Muscle layer of colon (tissue), 2 donors: ENCODE results near the gene EYS.

Experiments
- H3K27ac ChIP-seq: one replicate; pipeline ENCODE4 v1.7.0; 2013; ENCODE audit warnings: low read depth, mild to moderate bottlenecking, low read length, moderate library complexity
- H3K27me3 ChIP-seq, 2 donors: one replicate each; pipeline ENCODE4 v1.7.0; 2013; ENCODE audit warnings: low read length in 2 of 2, mild to moderate bottlenecking in 2 of 2; ENCODE audit not compliant: insufficient read depth in 2 of 2, control insufficient read depth in 1 of 2
- H3K36me3 ChIP-seq: one replicate; pipeline ENCODE4 v1.7.0; 2013; ENCODE audit warnings: mild to moderate bottlenecking, low read length; ENCODE audit not compliant: insufficient read depth
- H3K4me1 ChIP-seq: one replicate; pipeline ENCODE4 v1.7.0; 2013; ENCODE audit warnings: mild to moderate bottlenecking, low read length; ENCODE audit not compliant: insufficient read depth
- H3K4me3 ChIP-seq, 2 donors: one replicate each; pipeline ENCODE4 v1.7.0; 2013; ENCODE audit warnings: low read length in 2 of 2, low read depth in 1 of 2, mild to moderate bottlenecking in 1 of 2, moderate library complexity in 1 of 2
- H3K9ac ChIP-seq: one replicate; pipeline ENCODE4 v1.7.0; 2013; ENCODE audit warnings: low read length
- H3K9me3 ChIP-seq: one replicate; pipeline ENCODE4 v1.7.0; 2013; ENCODE audit warnings: mild to moderate bottlenecking, low read length
- donor health status: abdominal sarcoma.
- donor health status: Adenocarcinoma of cecum.

EYS gene

DNA sequence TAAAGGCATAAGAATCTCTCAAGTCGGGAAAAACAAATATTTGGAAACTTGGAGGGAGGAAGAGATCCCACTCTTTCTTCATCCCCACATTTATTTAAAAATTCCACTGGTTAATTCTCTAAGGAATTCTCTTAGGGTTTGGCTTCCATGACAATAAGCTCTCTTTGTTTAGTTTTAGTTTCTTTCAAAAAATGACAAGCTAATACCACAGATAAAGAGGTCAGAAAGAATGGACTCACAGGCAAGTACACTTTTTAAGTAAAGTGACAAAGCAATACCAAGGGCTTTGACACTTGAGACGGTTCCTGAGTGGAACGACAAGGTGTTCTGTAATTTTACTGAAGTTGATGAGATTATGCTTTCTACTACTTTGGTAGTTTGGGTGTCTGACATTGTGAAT is 1199.4 kb downstream of the EYS start:
- Histone ChIP-seq H3K27ac (no peak overlapping the region), H3K9me3 (no peaks in the 10 kb centered on the region), H3K4me3 (no peak overlapping the region), H3K36me3 (no peaks in the 10 kb centered on the region), H3K9ac (no peak overlapping the region), H3K4me1 (peaks cover 8% of the 10 kb centered on the region), H3K27me3 (no peaks in the 10 kb centered on the region)

GRCh38 chr6:64505312-64505711 is 1201.7 kb downstream of the EYS start:
- H3K9ac ChIP-seq: no peak overlapping the region

DNA sequence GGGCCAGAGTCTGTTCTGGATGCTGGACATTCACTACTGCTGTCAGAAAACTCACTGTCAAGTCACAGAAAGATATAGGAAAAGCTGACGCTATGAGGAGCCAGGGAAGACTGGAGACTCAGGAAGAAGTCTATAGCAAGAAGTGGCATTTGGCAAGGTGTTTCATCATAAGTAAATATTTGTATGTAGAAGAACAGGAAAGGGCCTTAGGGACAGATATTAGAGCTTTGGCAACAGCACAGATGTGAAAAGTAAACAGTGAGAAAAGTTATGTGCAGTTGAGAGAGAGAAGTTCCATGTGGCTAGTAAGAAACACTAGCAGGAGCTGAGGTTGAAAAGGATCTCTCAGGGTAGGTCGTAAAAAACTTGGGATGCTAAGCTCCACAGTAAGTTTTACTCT is 1202.5 kb downstream of the EYS start:
- Histone ChIP-seq H3K9ac (no peak overlapping the region), H3K4me1 (peaks cover 8% of the 10 kb centered on the region), H3K27ac (no peak overlapping the region), H3K36me3 (no peaks in the 10 kb centered on the region), H3K4me3 (no peak overlapping the region), H3K27me3 (no peaks in the 10 kb centered on the region), H3K9me3 (no peaks in the 10 kb centered on the region)

More at GRCh38 chr6:64505312-64505711, 1201.7 kb downstream of the EYS start:
- H3K9me3 ChIP-seq: no peaks in the 10 kb centered on the region
- H3K27me3 ChIP-seq: no peaks in the 10 kb centered on the region
- H3K27ac ChIP-seq: no peak overlapping the region
- H3K36me3 ChIP-seq: no peaks in the 10 kb centered on the region
- no peak overlapping the region for H3K4me3 ChIP-seq
- peaks cover 8% of the 10 kb centered on the region for H3K4me1 ChIP-seq

- no peak overlapping the region for H3K4me3 ChIP-seq
- no peak overlapping the region for H3K9ac ChIP-seq
- H3K9me3 ChIP-seq: no peaks in the 10 kb centered on the region
- no peak overlapping the region for H3K27ac ChIP-seq
- no peaks in the 10 kb centered on the region for H3K36me3 ChIP-seq
- H3K4me1 ChIP-seq: peaks cover 8% of the 10 kb centered on the region
- no peaks in the 10 kb centered on the region for H3K27me3 ChIP-seq
These were observed 1204.2 kb downstream of the EYS start for GRCh38 chr6:64502801-64503200.

DNA sequence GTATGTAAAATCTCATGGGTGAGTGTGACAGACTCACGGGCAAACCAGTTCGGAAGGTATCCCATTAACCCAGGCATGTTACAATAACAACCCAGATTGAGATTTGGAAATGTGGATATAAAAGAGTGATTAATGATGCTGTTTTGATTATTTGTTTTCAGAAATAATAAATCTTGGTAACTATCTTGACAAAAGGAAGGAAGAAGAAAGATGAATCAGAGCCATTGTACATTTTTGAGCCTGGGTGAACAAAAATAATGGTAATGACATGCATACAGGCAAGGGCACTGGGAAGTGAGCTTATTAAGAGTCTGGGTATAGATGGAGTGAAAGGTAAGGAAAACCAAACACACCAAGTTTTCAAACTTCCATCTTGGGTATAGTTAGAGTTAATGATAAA is 1209.4 kb downstream of the EYS start:
- Histone ChIP-seq H3K4me3 (no peak overlapping the region), H3K27ac (no peak overlapping the region), H3K4me1 (no peaks in the 10 kb centered on the region), H3K27me3 (no peaks in the 10 kb centered on the region), H3K9me3 (no peaks in the 10 kb centered on the region), H3K9ac (no peak overlapping the region), H3K36me3 (no peaks in the 10 kb centered on the region)

DNA sequence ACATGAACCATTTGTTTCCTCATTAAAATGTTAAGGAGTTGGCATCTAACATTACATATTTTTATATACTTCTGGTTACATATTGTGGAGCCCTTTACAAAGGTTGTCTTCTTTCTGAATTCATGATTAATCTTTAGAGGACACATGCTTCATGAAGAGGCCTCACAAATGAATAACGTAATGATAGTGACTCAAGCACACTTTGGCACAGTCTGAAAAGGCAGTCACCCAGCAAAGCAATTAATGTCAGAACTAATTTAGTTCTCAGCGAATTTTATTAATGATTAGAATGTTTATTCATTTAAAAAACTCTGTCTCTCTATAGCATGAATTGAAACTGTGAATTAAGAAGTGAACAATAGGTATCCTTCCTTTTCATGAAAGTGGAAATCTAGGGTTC is 1217.3 kb downstream of the EYS start:
- Histone ChIP-seq H3K9me3 (no peaks in the 10 kb centered on the region), H3K27me3 (no peaks in the 10 kb centered on the region), H3K9ac (no peak overlapping the region), H3K36me3 (no peaks in the 10 kb centered on the region), H3K4me1 (no peaks in the 10 kb centered on the region), H3K4me3 (no peak overlapping the region), H3K27ac (no peak overlapping the region)

GRCh38 chr6:64486578-64487351 is 1220.3 kb downstream of the EYS start:
- H3K36me3 ChIP-seq: no peaks in the 10 kb centered on the region
- H3K9me3 ChIP-seq: no peaks in the 10 kb centered on the region
- H3K9ac ChIP-seq: no peak overlapping the region
- H3K4me3 ChIP-seq: no peak overlapping the region
- no peaks in the 10 kb centered on the region for H3K27me3 ChIP-seq
- H3K4me1 ChIP-seq: no peaks in the 10 kb centered on the region
- no peak overlapping the region for H3K27ac ChIP-seq

- H3K27me3 ChIP-seq: no peaks in the 10 kb centered on the region
- H3K27ac ChIP-seq: no peak overlapping the region
- no peaks in the 10 kb centered on the region for H3K36me3 ChIP-seq
- H3K4me1 ChIP-seq: no peaks in the 10 kb centered on the region
- H3K9ac ChIP-seq: no peak overlapping the region
- H3K4me3 ChIP-seq: no peak overlapping the region
- no peaks in the 10 kb centered on the region for H3K9me3 ChIP-seq
These were observed 1223.0 kb downstream of the EYS start for GRCh38 chr6:64483956-64484499.

- Histone ChIP-seq H3K9me3 (no peaks in the 10 kb centered on the region), H3K9ac (no peak overlapping the region), H3K4me1 (no peaks in the 10 kb centered on the region), H3K27ac (no peak overlapping the region), H3K4me3 (no peak overlapping the region), H3K36me3 (no peaks in the 10 kb centered on the region), H3K27me3 (no peaks in the 10 kb centered on the region)
These were observed 1224.4 kb downstream of the EYS start for GRCh38 chr6:64482631-64483030.

DNA sequence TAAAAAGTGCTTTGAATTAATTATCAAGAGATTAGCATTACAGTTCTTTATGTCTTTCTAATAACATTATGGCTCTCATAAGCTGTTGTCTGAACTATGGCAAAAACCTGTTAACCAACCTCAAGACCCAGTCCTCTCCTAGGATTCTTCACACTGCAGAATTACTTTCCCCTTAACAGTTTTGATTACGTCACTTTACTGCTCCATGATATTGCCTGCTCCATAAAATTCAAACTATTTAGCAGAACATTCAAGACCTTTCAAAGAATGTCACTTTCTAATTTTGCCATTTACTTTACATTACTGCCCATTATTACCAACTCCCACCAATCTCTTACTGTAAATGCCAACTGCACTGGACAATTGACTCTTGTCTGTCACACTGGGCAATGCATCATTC is 1227.9 kb downstream of the EYS start:
- Histone ChIP-seq H3K4me3 (no peak overlapping the region), H3K27me3 (no peaks in the 10 kb centered on the region), H3K36me3 (no peaks in the 10 kb centered on the region), H3K27ac (no peak overlapping the region), H3K9me3 (no peaks in the 10 kb centered on the region), H3K9ac (no peak overlapping the region), H3K4me1 (no peaks in the 10 kb centered on the region)

DNA sequence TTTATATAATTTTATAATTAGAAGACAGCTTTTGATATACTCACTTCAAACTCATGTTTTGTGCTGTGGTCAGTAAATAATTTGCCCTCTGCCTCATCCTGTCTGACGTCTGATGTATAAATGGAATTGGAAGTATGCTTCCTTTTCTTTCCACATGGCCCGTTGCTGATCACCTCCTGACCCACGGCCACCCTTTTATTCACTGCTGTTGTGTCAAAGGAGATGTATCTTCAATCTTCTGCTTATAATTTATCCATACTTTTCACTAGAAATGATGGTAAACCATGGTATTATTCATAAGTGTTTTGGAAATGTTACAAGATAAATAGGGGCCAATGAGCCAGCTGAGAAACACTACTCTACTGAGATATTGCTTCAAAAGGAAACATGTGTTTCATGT is 1229.6 kb downstream of the EYS start:
- no peak overlapping the region for H3K4me3 ChIP-seq
- no peaks in the 10 kb centered on the region for H3K9me3 ChIP-seq
- no peaks in the 10 kb centered on the region for H3K36me3 ChIP-seq
- no peak overlapping the region for H3K9ac ChIP-seq
- H3K4me1 ChIP-seq: no peaks in the 10 kb centered on the region
- H3K27ac ChIP-seq: no peak overlapping the region
- H3K27me3 ChIP-seq: no peaks in the 10 kb centered on the region

- no peak overlapping the region for H3K4me3 ChIP-seq
- H3K27ac ChIP-seq: no peak overlapping the region
- no peaks in the 10 kb centered on the region for H3K36me3 ChIP-seq
- H3K9me3 ChIP-seq: no peaks in the 10 kb centered on the region
- no peak overlapping the region for H3K9ac ChIP-seq
- H3K4me1 ChIP-seq: no peaks in the 10 kb centered on the region
- H3K27me3 ChIP-seq: no peaks in the 10 kb centered on the region
These were observed 1230.1 kb downstream of the EYS start for GRCh38 chr6:64476935-64477334.
